GM21825 (cell line): ENCODE data around the gene TASL.
"Not testable (repeated sequence)": the region's sequence is repeated elsewhere in the genome, so short reads cannot be mapped to it uniquely, and the experiment has no call there.

Experiments used
- ATAC-seq: cut with Tn5 transposase; IDR thresholded peaks from one replicate; pipeline ENCODE4 v1.9.1; 2021; ENCODE audit warnings: mild to moderate bottlenecking, moderate library complexity; ENCODE audit not compliant: unreplicated experiment

Gene TASL, protein sequence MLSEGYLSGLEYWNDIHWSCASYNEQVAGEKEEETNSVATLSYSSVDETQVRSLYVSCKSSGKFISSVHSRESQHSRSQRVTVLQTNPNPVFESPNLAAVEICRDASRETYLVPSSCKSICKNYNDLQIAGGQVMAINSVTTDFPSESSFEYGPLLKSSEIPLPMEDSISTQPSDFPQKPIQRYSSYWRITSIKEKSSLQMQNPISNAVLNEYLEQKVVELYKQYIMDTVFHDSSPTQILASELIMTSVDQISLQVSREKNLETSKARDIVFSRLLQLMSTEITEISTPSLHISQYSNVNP

DNA sequence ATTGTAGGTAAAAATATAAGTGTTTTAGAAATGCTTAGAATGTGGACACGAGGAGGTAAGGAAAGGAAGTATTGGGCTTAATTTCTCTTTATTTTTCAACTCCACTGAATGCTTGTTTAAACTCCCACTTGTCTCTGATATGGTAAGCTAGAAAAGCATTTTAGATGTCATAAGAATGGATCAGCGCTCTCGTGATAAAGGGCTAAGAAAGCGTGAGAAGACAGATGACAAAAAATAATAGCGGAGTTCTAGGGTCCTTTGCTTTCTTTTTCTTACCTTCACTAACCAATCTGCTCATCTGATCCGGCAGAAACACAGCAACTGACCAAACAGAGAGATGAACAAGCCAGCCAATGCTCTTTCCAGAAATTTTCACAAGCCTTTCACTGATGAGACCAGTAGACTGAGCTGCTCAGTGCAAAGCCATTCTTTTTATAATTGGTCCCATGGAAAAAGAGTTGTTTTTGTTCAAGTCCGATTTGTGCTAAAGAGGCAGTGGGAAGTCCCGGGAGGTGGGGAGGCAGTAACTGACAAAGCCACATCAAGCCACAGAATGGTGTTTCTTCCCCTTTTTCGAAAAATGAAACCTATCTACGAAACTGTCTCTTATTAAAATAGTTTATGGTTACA lies at the start of gene TASL:
TASL (minus strand) TSS at position 405 of the 630 bp plus-strand sequence. CDS start 17,411 bp downstream, outside the sequence.
- peak; percentile 83 for ATAC-seq

DNA sequence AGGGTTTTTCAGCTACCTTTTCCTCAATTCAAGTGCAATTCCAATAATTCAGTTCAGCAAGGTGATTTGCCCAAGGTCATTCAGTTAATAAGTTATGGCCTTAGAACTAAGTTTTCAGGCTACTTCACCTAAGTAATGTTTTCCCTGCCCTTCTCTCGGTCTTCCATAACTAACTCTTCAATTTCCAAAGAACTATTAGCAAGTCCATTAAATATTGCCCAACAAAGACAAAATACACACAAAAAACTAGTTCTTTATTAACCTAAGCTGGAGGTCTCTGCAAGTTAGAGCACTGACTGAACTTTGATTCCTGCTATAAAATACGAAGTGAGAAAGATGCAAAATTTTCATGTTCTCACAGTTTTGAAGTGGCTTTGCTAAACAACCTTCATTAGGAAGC lies 48.8 kb upstream of the TASL start:
- ATAC-seq: no peak

DNA sequence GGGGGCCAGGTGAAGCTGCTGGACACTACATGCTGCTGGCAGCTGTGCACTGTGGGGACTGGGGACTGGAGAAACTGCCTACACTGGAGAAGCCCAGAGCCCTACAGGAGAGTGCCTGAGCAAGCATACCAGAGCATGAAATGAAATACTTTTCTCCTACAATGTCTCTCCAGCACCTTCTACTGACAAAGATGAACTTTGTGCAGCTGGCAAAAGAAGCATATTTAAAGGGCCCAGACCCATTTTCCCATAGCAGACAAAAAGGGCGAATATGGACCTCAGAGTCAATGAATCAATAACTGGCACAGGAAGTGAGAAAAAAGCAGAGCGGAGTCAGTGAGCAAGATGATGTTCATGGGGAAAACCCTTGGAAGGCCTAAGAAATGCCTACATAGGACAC lies 44.8 kb upstream of the TASL start:
- no peak for ATAC-seq

DNA sequence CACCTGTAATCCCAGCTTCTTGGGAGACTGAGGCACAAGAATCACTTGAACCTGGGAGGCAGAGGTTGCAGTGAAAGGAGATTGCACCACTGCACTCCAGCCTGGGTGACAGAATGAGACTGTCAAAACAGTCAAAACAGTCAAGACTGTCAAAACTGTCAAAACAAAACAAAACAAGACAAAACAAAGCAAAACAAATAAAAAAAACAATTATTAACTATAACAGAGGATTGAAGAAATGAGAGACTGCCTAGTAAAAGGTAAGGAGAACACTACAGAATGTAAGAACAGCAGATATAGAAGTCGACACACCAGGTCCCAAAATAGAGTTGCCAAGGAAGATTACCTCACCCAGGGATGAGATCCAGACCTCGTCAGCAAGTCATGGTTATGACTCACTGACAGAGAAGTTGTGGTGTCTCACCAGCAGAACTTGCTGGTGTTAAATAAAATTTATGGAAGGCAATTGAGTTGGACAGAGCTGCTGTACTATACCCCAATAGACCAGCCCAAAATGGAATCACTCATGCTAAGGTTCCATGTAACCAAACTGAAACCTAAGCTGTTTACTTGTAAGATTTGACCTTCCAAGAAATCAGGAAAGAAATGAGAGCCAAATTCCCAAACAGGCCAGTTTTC lies 43.5 kb upstream of the TASL start:
- ATAC-seq: no peak

DNA sequence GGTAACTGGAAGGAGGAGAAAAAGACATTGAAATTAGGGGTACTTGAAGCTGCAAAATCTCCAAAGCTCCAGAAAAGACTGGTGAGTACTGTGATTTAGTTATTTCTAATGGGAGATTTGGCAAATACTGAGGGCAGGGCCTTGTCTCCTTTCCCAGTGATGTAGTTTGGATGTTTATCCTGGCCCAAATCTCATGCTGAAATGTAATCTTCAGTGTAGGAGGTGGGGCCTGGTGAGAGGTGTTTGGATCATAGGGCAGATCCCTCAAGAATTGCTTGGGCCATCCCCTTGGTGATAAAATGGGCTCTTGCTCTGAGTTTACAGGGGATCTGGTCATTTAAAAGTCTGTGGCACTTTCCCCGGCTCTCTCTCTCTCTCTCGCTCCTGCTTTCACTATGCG lies 42.6 kb upstream of the TASL start:
- no peak for ATAC-seq

DNA sequence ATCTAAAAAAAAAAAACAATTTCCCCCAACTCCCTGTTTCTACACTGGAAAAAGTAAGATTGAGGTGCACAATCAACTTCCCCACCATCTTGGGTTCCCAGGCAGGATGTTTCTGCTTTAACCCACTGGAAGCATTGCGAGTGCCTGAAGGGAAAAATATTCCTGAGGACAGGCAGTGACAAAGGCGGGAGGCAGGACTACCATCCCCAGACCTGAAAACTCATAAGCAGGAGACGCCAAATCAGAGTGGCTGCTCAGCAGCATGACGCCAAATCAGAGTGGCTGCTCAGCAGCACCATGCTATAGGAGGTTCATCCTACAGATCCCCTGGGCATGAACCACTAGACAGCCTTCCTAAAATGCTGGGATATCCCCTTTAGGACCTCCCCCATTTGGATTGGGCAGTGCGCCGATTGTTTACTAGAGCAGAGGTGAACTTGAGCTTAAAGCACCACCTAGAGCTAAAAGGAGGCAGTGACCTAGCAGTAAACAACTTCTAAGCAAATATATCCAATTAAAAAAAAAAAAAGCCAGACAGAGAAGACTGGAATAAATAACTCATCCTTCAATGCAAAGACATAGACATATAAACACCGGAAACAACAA lies 40.7 kb upstream of the TASL start:
- ATAC-seq: no peak

DNA sequence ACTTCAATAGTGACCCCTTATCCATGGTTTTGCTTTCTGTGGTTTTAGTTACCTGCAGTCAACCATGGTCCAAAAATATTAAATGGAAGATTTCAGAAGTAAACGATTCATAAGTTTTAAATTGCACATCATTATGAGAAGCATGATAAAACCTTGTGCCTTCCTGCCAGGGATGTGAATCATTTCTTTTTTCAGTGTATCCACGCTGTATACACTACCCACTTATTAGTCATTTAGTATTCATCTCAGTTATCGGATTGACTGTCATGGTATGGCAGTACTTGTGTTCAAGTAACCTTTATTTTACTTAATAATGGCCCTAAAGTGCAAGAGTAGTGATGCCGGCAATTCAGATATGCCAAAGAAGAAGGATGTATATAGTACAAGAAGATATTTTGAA lies 37.7 kb upstream of the TASL start:
- no peak for ATAC-seq

DNA sequence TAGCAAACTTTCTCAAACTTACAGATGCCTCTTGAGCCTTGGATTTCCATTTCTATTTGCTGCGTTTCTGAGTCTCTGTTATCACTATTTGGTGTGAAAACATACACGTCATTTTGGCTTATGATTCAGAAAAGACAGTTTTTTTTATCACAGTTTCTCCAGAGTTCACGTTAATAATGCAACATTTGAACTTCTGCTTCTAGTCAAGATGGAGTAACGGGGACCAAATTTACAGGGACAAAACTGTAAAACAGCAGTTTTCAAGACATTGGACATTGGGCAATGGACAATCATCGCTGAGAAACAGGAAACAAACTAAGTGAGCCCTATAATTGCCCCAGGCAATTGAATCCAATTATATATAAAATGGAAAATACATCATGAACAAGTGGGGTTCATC lies 36.2 kb upstream of the TASL start:
- no peak for ATAC-seq

DNA sequence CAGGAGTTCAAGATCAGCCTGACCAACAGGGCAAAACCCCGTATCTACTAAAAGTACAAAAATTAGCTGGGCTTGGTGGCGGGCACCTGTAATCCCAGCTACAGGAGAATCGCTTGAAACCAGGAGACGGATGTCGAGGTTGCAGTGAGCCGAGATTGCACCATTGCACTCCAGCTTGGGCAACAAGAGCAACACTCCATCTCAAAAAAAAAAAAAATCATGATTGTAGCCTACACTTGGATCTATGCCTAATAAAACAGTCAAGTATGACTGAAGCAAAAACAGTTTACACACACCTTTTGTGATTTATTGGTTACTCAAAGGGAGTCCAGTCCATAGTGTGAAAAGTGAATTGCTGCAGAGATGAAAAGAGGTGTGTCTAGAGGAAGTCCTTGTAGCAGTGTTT lies 34.7 kb upstream of the TASL start:
- ATAC-seq: no peak

DNA sequence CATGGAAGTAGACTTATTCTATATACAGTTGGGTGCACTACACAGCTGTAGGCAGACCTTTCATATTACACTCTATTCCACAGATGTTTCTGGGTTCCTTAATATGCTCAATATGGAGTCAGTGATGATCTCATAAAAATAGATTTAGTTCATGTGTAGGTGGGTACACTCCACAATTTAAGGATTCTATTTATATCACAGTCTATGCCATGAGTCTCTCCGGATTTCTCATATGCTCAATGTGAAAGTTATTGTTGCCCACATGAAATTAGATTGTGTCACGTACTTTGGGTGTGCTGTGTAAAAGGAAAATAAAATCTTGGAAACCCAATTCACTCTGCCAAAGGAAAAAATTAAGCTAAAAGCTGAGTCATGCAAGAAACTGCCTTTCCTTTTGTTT lies 32.5 kb upstream of the TASL start:
- ATAC-seq: no peak

DNA sequence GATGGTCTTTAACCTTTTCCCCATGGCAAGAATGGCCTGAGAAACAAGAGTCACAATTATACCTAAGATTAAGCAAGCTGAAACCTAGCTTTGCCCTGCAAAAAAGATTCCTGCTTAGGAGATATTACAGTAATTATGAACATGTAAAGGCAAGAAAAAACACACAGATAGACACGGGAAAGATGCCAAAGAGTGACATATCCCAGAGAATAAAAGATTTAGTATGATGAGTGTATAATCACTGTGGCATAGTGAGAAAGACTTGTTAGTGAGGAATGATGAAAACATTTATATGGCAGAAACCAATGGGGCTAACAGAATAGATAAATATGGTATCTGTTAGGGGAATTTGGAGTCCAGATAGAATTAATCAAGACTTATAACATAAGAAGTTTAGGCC lies 29.6 kb upstream of the TASL start:
- ATAC-seq: no peak

DNA sequence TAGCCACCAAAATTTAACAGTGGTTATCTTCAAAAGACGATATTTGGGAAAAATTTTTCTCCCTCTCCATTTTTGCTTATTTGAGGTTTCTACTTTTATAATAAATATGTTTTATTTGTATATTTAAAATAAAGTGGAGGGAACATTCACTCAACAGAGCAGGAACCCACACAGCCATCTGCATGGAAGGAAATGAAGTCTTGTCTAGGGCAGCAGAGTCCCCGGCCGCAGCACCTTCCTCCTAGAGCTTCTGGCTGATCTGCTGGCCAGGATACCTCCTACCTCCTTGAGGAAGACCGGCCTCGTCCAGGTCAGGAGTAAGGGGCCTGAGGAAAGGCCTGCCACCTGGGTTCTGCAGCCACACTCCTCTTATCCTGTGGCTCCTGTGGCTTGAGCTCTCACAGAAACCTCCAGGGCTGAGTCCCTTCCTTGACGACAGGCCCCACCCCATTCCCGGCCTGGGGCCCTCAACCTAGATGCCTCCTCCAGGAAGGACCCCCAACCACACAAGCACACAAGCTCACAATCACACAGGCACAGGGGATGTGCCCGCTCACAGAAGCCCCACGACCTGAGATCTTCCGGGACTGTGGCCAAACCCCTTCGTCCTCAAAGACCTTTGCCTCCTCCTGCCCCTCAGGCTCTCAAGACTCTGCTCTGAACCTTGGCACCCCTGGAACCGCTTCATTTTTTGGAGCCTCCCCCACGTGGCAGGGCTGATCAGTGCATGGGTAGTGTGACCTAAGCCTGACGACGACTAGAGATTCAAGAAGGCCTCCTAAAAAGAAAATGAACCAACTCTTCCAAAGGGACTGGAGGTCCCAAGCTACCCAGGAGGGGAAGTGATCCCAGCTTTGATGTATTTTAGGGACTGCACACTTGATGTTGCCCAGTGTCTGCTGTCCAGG lies 23.0 kb upstream of the TASL start:
- not testable (repeated sequence) for ATAC-seq

DNA sequence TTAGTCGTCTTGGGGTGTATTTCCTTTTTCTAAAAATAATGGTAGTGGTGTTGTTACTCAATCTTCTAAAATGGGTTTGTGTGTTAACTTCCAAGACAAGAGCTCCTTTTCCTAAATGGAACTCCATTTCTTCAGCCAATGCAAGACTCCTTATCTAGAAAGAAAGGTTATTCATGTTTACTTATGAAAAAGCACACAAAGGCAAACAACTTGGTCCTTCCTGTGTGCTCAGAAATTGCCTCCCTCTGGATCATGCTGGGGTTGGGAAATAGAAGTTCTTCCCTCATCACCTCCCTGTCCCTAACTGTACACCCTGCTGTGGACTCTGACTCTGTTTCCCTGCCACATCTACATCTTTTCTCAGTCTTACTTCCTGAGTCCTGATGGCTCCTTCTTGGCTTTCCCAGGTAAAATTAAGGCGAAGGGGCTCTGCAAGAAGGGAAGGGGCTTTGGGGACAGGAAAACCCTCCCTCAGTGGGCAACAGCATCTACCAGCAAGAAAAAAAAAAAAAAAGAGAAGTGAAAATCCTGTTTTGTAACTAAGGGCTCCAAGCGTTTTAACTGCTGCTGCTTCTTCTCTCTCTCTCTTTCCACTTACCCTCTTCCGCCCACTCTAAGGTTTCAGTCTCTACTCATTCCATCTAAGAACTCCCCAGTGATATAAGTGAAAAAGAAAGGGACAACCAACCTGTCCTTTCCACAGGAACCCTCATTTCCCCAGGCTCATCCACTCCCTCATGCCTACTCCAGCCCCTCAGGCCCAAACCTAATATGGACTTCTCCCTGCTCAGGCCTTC lies 19.8 kb upstream of the TASL start:
- peak; percentile 82 for ATAC-seq

DNA sequence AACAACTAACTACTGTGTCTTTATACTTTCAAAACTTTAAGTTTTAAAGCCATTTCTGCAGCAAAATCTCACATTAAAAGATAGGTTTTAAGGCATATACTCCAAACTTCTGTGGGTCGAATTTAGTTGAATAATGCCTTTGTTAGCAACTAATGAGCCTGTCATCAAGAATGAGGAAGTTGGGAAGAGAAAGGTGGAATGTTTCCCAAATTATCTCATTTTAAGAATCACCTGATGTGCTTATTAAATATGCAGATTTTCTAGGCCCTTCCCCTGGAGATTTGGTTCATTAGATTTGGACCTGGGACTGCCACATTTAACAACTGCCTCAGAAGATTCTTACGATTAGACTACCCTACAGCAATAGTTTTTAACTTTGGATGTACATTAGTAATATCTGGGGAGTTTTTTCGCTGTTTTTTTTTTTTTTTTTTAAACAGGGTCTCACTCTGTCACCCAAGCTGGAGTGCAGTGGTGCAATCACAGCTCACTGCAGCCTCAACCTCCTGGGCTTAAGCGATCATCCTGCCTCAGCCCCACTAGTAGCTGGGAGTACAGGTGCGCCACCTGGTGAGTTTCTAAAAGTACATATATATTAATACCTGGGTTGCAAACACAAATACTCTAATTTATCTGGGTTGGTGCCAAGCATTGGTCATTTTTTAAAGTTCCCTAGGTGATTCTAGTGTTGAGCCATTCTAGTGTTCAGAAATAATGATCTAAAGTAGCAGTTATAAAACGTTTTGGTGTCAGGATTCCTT lies 16.1 kb upstream of the TASL start:
- no peak for ATAC-seq

DNA sequence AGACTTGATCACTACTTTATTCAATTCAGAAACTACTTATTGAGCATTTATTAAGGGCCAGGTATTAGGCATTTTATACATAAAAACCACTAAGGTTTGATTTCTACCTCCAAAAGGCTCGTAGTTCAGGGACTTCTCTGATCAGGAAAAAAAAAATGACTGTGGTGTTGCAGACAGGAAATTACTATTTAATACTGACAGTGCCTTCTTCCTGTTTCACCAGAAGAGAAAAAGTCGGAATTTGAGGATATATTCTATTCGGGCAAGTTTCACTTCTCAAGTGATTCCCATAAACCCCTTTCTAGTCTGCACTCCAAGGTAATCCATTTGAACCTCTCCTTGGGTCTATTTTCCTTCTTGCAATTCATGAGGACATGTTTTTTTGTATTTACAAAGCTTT lies 15.3 kb upstream of the TASL start:
- ATAC-seq: no peak

DNA sequence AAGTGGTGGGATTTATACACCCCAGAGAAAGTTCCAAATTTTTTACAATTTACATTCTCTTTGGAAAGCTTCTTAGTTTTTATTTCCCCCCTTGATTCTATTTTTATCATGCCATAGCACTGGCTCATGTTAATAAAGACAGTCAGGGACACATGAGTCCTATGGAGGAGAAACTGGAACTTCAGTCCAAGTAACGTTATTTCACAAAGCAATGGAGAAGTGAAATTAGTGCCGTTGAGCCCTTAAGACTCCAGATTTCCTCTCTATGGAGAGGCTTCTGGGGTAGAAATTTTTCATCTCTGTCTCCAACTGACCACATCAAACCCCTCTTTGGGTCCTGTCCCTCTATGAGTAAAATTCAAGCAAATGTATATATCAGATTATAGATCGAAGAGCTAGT lies 12.8 kb upstream of the TASL start:
- no peak for ATAC-seq

DNA sequence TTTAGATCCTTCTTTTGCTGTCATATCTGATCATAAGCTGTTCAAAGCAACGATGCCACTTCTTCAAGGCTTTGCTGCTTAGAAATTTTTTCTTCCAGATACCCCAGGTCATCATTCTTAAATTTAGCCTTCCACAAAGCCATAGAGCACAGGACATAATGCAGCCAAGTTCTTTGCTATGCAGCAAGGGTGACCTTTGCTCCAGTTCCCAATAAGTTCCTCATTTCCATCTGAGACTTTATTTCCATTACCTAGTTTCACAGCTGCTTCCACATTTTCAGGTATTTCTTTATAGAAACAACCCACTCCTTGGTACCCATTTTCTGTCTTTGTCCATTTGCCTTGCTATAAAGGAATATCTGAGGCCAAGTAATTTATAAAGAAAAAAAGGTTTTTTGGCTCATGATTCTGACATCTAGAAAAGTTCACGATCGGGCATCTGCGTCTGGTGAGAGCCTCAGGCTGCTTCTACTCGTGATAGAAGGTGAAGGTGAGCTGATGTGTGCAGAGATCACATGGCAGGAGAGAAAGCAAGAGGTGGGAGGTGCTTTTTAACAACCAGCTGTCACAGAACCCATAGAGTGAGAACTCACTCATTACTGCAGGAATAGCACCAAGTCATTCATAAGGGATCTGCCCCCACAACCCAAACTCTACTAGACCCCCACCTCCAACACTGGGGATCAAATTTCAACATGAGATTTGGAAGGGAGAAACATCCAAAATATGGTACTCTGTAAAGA lies 11.8 kb upstream of the TASL start:
- peak; percentile 40 for ATAC-seq

DNA sequence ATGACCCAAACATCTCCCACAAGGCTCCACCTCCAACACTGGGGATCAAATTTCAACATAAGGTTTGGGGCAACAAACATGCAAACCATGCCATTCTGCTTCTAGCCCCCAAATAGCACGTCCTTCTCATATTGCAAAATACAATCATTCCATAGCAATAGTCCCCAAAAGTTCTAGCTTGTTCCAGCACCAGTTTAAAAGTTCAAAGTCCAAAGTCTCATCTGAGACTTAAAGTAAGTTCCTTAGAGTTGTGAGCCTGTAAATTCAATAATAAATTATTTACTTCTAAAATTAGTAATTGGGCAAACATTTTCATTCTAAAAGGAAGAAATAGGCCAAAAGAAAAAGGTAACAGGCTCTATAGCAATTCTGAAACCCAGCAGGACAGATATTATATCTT lies 8.9 kb upstream of the TASL start:
- no peak for ATAC-seq

DNA sequence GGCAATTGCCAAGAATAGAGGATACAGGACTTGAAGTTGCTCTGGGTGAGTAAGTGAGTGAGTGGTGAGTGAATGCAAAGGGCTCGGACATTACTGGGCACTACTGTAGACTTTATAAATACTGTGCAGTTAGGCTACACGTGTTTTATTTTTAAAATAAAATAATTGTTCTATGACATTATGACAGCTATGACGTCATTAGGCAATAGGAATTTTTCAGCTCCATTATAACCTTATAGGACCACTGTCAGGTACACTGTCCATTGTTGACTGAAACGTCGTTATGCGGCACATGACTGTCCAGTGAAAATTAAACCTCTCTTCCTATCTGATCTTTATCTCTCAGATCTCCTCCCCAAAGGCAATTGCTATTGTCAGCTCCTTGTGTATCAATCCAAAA lies 5.1 kb upstream of the TASL start:
- ATAC-seq: no peak
